NCI-H187 (cell line): ENCODE results near the gene CSH2.
"Not testable (repeated sequence)": the region's sequence is repeated elsewhere in the genome, so short reads cannot be mapped to it uniquely, and the experiment has no call there.

Experiments
- DNase-seq, 2 experiments: peaks; one replicate each; lab custom pipeline; 2025; lab: John Stamatoyannopoulos, UW

The CSH2 gene

GRCh38 chr17:63896524-63897354 lies 23.3 kb upstream of the CSH2 start, which contains the start of gene CSH1:
Gene CSH1, minus strand, starts transcription at chr17:63896574. Its CDS starts 63 bp downstream, at chr17:63896511.
- not testable (repeated sequence) for DNase-seq

DNA sequence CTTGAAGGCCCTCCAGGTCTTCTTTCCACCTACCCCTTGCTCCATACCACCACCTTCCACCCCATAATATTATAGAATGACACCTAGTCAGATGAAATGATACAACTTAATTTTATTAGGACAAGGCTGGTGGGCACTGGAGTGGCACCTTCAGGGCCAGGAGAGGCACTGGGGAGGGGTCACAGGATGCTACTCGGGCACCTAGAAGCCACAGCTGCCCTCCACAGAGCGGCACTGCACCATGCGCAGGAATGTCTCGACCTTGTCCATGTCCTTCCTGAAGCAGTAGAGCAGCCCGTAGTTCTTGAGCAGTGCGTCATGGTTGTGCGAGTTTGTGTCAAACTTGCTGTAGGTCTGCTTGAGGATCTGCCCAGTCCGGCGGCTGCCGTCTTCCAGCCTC lies 21.3 kb upstream of the CSH2 start:
- not testable (repeated sequence) for DNase-seq

- not testable (repeated sequence) for DNase-seq
These were observed 20.5 kb upstream of the CSH2 start for GRCh38 chr17:63894021-63894420.

DNA sequence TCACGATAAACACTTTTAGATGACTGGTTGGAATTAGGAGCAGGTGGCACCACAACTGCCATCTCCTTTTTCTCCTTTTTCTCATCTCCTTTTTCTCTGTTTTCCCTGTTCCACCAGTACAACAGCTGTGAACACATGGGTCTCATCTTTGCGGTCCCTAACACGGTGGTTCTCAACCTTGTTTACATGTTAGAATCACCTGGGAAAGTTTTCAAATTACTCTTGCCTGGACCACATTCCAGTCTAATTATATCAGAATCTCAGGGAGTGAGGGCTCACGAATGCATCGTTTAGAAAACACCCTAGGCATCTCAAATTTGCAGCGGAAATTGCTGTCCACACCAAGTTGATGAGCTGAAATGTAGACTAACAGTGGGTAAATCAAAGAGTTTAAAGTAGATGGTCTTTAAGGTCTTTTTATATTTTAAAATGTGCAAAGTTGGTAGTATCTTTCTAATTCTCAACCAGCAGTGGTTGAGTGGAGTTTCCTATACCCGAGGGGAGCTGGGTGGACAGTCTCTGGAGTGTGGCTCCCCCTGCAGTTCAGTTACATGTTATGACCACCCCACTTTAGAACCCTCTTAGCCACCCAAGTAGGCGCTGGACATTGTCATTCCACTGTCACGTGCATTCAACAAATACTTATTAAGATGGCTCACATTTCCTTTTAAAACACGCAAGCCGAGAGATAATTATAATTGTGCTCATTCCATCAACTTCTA lies 19.0 kb upstream of the CSH2 start:
- not testable (repeated sequence) for DNase-seq

DNA sequence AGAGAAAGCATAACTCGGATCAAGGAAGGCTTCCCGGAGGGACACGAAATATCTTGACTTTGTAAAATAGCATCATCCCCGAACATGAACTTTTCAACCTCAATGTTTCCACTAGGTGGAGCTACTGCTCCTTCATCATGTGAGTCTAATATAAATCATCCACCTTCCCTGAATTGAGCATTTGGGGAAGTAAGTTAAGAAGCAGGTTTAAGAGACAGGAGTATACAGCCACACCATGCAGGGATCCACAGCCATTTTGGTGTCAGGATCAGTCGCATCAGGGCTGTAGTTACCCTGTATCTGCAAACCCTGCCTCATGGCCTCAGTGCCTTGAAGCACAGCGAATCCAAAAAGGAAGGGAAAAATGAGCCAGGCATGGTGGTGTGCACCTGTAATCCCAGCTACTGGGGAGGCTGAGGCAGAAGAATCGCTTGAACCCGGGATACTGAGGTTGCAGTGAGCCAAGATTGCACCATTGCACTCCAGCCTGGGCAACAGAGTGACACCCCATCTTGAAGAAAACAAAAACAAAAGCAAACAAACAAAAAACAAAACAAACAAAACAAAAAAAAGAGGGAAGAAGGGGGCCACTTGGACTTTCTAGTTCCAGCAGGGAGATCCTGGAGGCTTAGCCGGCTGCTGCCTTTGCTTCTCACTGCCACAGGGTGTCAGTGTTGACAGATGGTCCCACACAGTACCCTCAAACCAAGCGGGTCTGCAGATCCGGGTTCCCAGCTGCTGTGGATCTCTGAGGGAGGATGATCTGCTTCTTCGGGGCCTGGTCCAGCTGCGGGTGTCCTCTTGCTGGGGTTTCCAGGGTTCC lies 15.8 kb upstream of the CSH2 start:
- not testable (repeated sequence) for DNase-seq

DNA sequence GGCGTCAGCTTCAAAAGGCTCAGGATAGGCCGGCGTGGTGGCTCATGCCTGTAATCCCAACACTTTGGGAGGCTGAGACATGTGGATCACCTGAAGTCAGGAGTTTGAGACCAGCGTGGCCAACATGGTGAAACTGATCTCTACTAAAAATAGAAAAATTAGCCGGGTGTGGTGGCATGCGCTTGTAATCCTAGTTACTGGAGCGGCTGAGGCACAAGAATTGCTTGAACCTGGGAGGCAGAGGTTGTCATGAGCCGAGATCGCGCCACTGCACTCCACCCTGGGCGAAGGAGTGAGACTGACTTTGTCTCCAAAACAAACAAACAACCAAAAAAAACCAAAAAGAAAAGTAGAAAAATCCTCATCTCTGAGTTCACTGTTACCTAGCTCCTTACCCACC lies 11.6 kb upstream of the CSH2 start:
- not testable (repeated sequence) for DNase-seq

DNA sequence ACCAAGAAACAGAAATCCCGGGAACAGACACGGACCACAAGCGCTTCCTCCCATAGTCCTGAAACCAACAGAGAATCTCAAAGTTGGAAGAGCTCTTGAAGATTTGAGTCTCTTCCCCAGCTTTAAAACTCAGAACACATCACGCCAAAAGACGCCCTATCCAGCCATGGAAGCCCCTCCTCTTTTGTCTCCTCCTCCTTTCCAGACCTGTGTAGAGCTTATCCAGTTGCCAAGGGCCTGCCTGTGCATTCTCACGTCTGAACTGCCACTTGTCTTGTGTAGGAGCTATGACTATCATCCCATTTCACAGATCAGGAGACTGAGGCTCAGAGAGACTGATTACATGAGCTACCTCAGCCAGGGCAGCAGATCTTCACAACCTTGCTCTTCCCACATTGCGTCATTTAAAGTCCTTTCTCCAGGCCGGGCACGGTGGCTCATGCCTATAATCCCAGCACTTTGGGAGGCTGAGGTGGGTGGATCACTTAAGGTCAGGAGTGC lies 9.2 kb upstream of the CSH2 start:
- not testable (repeated sequence) for DNase-seq

- DNase-seq: no peak
These were observed 8.6 kb upstream of the CSH2 start, which contains the start of gene GH2 for GRCh38 chr17:63881935-63882601. Gene GH2, minus strand, starts transcription at chr17:63881944. Its CDS starts 143 bp downstream, at chr17:63881801.

GRCh38 chr17:63881337-63881736 lies 7.9 kb upstream of the CSH2 start:
- DNase-seq: not testable (repeated sequence)

GRCh38 chr17:63880706-63881105 lies 7.2 kb upstream of the CSH2 start:
- no peak for DNase-seq

DNA sequence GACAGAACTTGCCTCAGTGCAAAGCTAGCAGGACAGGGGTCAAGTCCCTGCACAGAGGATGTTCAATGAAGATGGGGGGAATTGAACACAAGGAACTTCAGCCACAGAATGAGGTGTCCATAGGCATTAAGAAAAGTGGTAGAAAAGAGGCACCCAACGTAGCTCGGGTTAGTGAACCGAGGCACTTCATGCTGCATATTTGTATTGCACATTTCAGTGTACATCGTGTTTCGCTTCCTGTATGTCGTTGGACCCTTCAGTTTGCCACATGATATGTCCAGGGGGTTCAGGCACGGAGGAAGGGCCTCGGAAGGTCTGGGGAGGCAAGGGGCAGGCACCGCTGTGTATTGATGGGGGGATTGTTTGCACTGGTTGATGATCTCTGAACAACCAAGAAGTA lies 4.9 kb upstream of the CSH2 start:
- DNase-seq: not testable (repeated sequence)

DNA sequence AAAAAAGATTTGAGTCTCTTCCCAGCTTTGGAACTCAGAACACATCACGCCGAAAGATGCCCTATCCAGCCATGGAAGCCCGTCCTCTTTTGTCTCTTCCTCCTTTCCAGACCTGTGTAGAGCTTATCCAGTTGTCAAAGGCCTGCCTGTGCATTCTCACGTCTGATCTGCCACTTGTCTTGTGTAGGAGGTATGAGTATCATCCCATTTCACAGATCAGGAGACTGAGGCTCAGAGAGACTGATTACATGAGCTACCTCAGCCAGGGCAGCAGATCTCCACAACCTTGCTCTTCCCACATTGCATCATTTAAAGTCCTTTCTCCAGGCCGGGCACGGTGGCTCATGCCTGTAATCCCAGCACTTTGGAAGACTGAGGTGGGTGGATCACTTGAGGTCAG lies 1.2 kb upstream of the CSH2 start:
- DNase-seq: not testable (repeated sequence)

- not testable (repeated sequence) for DNase-seq
These were observed 667 bp upstream of the CSH2 start for GRCh38 chr17:63874061-63874626.

DNA sequence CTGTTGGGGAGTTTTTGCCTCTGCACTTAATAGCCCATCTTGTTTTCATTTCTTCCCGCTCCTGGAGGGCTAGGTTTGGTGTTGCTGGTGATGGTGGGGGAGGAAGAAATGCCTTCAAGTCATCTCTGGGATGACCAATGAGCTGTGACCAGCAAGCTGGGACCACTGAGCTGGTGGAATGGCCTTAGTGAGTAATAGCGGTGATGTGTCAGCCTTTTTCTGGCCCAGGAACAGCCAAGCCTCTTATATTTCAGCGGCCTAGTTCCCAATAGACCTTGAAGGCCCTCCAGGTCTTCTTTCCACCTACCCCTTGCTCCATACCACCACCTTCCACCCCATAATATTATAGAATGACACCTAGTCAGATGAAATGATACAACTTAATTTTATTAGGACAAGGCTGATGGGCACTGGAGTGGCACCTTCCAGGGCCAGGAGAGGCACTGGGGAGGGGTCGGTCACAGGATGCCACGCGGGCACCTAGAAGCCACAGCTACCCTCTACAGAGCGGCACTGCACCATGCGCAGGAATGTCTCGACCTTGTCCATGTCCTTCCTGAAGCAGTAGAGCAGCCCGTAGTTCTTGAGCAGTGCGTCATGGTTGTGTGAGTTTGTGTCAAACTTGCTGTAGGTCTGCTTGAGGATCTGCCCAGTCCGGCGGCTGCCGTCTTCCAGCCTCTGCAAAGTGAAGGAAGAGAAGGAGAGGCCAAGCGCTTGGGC lies 1.7 kb downstream of the CSH2 start:
- DNase-seq: not testable (repeated sequence)

- DNase-seq: not testable (repeated sequence)
These were observed 3.2 kb downstream of the CSH2 start for GRCh38 chr17:63870292-63870665.

GRCh38 chr17:63869491-63870291 lies 3.8 kb downstream of the CSH2 start:
- DNase-seq: not testable (repeated sequence)

DNA sequence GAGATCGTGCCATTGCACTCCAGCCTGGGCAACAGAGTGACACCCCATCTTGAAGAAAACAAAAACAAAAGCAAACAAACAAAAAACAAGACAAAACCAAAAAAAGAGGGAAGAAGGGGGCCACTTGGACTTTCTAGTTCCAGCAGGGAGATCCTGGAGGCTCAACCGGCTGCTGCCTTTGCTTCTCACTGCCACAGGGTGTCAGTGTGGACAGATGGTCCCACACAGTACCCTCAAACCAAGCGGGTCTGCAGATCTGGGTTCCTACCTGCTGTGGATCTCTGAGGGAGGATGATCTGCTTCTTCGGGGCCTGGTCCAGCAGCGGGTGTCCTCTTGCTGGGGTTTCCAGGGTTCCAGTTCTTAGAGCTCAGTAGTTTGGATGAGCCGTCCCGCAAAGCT lies 6.9 kb downstream of the CSH2 start:
- not testable (repeated sequence) for DNase-seq

DNA sequence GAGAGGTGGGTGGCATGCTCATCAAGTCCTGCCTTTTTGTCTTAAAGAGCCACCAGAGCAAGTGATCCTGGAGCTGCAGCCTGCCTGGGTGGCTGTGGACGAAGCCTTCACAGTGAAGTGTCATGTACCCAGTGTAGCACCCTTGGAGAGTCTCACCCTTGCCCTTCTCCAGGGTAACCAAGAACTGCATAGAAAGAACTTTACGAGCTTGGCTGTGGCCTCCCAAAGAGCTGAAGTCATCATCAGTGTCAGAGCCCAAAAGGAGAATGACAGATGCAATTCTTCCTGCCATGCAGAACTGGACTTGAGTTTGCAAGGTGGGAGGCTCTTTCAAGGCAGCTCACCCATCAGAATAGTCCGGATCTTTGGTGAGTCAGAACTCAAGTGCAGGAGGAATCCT lies 14.2 kb downstream of the CSH2 start:
- no peak for DNase-seq

GRCh38 chr17:63856425-63856824 lies 17.1 kb downstream of the CSH2 start:
- not testable (repeated sequence) for DNase-seq
